HG03103 (cell line): ENCODE results near the gene FRMD6.

ENCODE experiments used
- ATAC-seq: cut with Tn5 transposase; IDR thresholded peaks from one replicate; pipeline ENCODE4 v1.9.1; 2021; ENCODE audit warnings: low read depth; ENCODE audit not compliant: unreplicated experiment

The FRMD6 gene

GRCh38 chr14:51661504-51661903, 9.8 kb downstream of the FRMD6 start:
- no peak for ATAC-seq

- ATAC-seq, result no peak
Measured at GRCh38 chr14:51663783-51664326, 12.1 kb downstream of the FRMD6 start.

- ATAC-seq, result no peak
Measured at GRCh38 chr14:51666070-51666469, 14.4 kb downstream of the FRMD6 start.

- ATAC-seq, result no peak
Measured at GRCh38 chr14:51666826-51667225, 15.1 kb downstream of the FRMD6 start.

GRCh38 chr14:51668870-51669269, 17.2 kb downstream of the FRMD6 start:
- ATAC-seq, result no peak

GRCh38 chr14:51674294-51675002, 22.7 kb downstream of the FRMD6 start:
- no peak for ATAC-seq

- no peak for ATAC-seq
Measured at GRCh38 chr14:51676549-51676948, 24.8 kb downstream of the FRMD6 start.

GRCh38 chr14:51677266-51677665, 25.6 kb downstream of the FRMD6 start:
- no peak for ATAC-seq

- ATAC-seq, result no peak
Measured at GRCh38 chr14:51677738-51678137, 26.0 kb downstream of the FRMD6 start.

- ATAC-seq, result no peak
Measured at GRCh38 chr14:51680031-51680430, 28.3 kb downstream of the FRMD6 start.

GRCh38 chr14:51681411-51681810, 29.7 kb downstream of the FRMD6 start:
- ATAC-seq, result no peak

GRCh38 chr14:51682411-51682810, 30.7 kb downstream of the FRMD6 start:
- no peak for ATAC-seq

GRCh38 chr14:51684760-51685159, 33.0 kb downstream of the FRMD6 start:
- ATAC-seq, result no peak

GRCh38 chr14:51691176-51691575, 39.5 kb downstream of the FRMD6 start:
- no peak for ATAC-seq

- no peak for ATAC-seq
Measured at GRCh38 chr14:51692646-51693045, 40.9 kb downstream of the FRMD6 start.

GRCh38 chr14:51697848-51698247, 46.1 kb downstream of the FRMD6 start:
- ATAC-seq, result no peak

GRCh38 chr14:51701951-51702350, 50.2 kb downstream of the FRMD6 start:
- no peak for ATAC-seq

GRCh38 chr14:51703787-51704186, 52.1 kb downstream of the FRMD6 start:
- ATAC-seq, result no peak

- ATAC-seq, result no peak
Measured at GRCh38 chr14:51704545-51704944, 52.8 kb downstream of the FRMD6 start.

GRCh38 chr14:51707327-51707726, 55.6 kb downstream of the FRMD6 start:
- ATAC-seq, result no peak

- ATAC-seq, result no peak
Measured at GRCh38 chr14:51711505-51711904, 59.8 kb downstream of the FRMD6 start.

- no peak for ATAC-seq
Measured at GRCh38 chr14:51715250-51715649, 63.5 kb downstream of the FRMD6 start.

GRCh38 chr14:51715742-51716141, 64.0 kb downstream of the FRMD6 start:
- ATAC-seq, result no peak
